COLO668 (cell line): ENCODE data around the gene LDLRAP1.
"Not testable (repeated sequence)": the region's sequence is repeated elsewhere in the genome, so short reads cannot be mapped to it uniquely, and the experiment has no call there.

Source experiments
- DNase-seq: peaks from one replicate; lab custom pipeline; 2025; ENCODE audit not compliant: unreplicated experiment; lab: John Stamatoyannopoulos, UW

LDLRAP1 gene

GRCh38 chr1:25543425-25544242, at the start of gene LDLRAP1:
TSS of gene LDLRAP1 (plus strand) at chr1:25543606. CDS start at chr1:25543699, 93 bp downstream.
- DNase-seq, result peak; percentile 82

- no peak for DNase-seq
Observed at GRCh38 chr1:25494952-25495351, 48.5 kb upstream of the LDLRAP1 start.

DNA sequence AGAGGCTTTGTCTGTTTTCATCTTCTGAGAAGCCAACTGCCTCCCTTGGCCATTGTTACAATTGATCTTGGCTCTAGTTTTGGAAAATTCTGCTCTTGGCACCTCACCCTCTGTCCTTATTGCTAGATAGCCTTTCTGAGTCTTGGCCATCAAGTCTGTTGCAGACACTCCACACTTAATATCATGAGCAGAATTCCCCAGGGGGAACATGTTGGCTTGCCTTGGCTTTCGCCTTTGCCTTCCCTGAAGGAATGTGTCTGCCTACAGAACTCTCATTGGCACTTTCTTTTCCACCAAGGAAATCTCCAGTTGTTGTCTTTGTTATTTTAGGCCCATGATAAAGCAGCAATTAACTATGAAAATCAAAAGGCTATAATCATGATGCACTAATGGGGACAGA, 42.7 kb upstream of the LDLRAP1 start:
- no peak for DNase-seq

GRCh38 chr1:25501235-25502058, 42.0 kb upstream of the LDLRAP1 start:
- peak; percentile 45 for DNase-seq

DNA sequence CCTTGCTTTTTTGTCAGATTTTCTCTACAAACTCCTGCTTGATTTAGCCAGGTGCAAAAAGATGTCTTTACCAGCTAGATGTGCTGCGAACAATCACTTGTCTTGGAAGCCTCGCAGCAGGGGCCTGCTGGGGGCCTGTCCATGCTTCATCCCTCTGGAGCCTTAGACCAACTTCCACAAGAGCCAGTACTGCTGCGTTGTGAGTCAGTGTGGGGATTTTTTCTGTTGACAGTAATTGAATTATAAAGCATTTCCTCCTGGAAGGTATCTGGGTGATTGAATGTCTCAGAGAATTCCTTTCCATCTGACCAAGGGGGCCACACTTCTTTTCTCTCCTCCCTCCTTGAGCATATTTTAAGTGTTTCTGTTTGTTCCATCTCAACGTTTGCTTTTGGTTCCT, 40.4 kb upstream of the LDLRAP1 start:
- no peak for DNase-seq

DNA sequence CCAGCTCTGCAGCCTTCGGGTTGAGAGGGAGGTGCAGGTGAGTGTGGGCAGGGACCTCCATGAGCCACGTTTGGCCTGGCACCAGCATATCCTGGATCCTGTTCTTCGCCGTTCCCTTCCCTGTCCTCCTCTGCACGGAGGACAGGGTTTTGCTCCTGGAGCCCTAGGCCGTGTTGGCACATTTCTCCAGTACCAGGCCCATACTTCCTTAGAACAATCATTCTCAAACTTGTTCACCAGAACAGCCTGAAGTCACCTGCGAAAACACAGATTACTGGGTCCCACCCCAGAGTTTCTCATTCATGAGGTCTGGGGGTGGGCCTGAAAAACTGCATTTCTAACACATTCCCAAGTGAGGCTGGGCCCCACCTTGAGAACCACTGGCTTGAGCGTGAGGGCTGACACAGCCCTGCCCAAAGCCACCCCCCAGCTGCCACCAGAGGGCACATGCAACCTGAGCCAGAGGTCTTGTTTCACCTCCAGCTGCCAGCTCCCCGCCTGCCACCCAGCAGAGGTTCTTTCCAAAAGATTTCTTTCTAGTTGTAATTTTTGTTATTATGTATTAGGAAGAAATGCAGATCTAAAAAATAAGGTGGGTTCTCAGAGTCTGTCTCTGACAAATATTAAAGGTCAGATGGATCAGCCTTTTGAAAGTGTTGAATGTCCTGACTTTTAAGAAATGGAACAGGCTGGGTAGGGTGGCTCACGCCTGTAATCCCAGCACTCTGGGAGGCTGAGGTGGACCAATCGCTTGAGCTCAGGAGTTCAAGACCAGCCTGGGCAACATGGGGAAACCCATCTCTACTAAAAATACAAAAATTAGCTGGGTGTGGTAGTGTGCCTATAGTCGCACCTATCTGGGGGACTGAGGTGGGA, 39.6 kb upstream of the LDLRAP1 start:
- peak; percentile 66 for DNase-seq

GRCh38 chr1:25504706-25505595, 38.5 kb upstream of the LDLRAP1 start:
- DNase-seq, result no peak

- DNase-seq, result no peak
Observed at GRCh38 chr1:25505656-25506385, 37.6 kb upstream of the LDLRAP1 start.

- DNase-seq, result not testable (repeated sequence)
Observed at GRCh38 chr1:25506566-25507463, 36.6 kb upstream of the LDLRAP1 start.

DNA sequence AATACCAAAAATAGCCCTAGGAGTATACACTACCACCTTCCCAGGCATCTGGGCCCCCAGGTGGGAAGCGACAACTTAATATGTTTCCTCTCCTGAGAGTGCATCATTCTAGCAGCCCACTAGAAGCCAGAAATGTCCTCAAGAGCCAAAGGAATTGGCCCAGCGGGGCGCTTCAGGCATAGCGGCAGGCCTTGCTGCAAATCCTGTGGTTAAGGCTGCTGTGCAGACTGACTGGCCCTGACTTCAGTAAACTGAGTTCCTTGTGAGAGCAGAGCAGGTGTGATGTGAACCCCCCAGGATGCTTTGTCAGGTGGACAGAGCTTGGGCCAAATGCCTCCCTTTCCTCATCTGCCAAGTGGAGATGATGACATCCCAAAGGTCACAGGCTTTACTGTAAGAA, 29.7 kb upstream of the LDLRAP1 start:
- DNase-seq, result no peak

GRCh38 chr1:25515033-25515432, 28.4 kb upstream of the LDLRAP1 start:
- DNase-seq, result no peak

DNA sequence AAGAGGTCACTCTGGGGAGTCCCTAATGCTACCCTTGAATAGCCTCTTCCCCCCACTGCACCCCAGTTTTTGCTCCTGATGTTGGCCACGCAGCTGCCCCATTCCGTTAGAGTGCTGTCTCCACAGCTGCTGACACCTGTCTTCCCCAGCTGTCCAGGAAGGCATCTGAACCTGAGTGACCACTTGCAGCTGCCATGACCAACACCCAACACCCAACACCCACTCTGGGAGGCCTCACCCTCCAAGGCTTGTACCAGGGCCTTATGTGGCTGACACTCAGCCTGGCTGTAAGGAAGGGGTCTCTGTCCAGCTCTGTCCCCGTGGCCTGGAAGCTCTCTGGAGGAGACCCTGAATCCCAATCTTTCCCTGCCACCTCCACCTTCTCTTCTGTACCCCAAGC, 26.7 kb upstream of the LDLRAP1 start:
- DNase-seq, result no peak

DNA sequence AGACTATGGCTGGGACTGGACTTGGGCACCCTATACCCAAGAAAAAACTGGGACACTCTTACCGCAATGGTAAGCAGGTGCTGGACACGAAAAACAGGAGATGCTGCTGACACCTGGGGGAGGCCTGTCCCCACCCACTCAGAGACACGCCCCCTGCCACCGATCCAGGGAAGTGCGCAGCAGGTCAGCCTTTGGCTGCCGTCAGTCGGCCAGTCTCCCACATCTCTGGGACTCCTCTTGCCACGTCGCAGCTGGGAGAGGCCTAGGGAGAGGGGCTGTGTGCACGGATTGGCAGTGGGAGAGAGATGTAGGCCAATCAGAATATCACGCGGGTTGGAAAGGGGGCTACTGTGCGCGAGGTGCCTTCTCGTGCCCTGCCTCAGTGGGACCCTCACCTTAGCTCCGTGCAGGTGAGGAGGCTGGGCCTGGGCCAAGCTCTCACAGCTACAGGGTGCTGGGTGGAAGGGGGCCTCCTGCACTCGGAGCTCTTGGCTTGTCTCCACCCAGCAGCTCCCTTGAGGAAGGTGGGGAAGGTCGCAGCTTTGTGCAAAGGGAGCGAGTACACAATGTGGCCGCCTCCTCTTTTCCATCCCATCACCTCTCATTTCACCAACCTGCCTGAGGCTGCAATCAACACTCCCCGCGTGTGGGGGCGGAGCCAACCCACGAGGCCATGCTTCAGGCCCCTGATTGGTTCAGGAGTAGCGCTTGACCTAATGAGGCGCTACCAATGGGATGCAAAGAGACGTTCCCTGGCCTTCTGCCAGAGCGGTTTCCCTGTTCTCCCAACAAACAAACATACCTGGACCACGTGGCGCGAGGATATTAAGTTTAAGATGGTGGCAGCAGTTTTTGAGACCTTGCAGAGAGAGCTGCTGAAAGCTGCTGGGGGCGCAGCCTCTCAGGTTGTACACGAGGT, 25.7 kb upstream of the LDLRAP1 start:
- DNase-seq, result peak; percentile 44

DNA sequence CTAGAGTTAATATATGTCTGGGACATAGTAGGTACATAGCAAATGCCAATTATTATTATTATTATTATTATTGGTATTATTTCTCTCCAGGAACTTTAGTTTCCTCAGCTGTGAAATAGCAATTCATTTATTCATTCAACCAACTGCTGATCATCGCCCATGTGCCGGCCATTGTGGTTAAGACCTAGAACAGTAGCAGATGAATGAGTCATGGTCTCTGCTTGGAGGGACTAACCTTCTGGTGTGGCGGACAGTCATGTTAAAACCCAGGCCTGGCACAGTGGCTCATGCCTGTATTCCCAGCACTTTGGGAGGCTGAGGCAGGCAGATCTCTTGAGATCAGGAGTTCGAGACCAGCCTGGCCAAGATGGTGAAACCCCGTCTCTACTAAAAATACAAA, 23.8 kb upstream of the LDLRAP1 start:
- DNase-seq, result no peak

DNA sequence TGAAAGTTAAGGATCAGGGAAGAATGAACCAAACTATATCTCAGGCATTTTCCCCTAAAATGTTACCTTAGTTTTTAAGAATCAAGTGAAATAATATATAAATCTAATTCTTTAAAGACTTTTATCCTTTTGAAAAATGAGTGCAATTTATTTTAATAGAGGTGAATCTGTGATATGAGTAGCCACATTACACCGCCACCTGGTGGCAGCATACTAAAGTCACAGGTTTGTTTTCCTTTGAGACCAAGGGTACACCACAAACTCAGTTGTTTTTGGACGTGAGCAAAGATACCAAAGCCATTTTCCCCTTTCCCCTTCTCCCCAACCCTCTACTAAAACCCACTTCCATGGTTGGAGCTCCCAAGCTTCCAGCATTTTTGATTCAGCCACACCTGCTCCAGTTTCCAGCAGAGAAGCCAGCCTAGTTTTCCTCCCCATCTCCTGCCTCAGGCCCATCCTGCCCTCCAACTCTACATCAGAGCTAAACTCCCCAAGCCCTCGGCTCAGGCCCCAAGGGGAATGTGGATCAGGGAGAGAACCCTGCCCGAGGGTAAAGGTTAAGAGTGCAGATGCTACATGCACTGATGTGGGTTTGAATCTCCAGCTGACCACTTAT, 22.9 kb upstream of the LDLRAP1 start:
- peak; percentile 82 for DNase-seq

- no peak for DNase-seq
Observed at GRCh38 chr1:25522031-25522655, 21.3 kb upstream of the LDLRAP1 start.

DNA sequence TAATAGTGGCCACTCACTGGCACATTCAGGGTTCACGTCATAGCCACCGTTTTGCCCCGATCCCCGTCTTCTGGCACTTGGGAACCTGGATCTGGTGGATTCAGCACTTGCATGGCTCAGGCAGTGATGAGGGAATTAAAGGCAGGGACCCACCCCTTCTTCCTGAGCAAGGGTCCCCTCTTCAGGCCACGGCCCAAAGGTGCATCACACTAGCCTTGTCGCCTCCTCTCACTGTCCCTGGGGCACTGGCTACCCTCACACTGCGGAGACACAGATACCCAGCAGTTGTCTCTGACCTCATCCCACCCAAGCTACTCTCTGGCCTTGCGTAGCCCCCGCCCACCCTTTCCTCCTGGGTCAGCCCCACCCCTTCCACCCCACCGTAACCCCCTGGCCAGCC, 19.9 kb upstream of the LDLRAP1 start:
- DNase-seq, result no peak
